GM18867 (cell line): ENCODE measurements around the gene REPS1.
"Not testable (repeated sequence)": the region's sequence is repeated elsewhere in the genome, so short reads cannot be mapped to it uniquely, and the experiment has no call there.

Experiments used
- ATAC-seq: cut with Tn5 transposase; IDR thresholded peaks from one replicate; pipeline ENCODE4 v1.9.1; 2021; ENCODE audit warnings: mild to moderate bottlenecking, moderate library complexity; ENCODE audit not compliant: unreplicated experiment

The REPS1 gene

GRCh38 chr6:138987643-138988468 lies at the start of gene REPS1:
Gene REPS1 (minus strand): TSS chr6:138988253. CDS start chr6:138987682, 571 bp downstream.
- ATAC-seq: peak; percentile 96

- no peak for ATAC-seq
Measured at GRCh38 chr6:139037490-139037889, 49.4 kb upstream of the REPS1 start.

- peak; percentile 58 for ATAC-seq
Measured at GRCh38 chr6:139030228-139030963, 42.3 kb upstream of the REPS1 start.

GRCh38 chr6:139029470-139030227 lies 41.6 kb upstream of the REPS1 start:
- peak; percentile 40 for ATAC-seq

GRCh38 chr6:139028658-139029469 lies 40.8 kb upstream of the REPS1 start, which contains the start of gene ABRACL:
Gene ABRACL (plus strand): TSS chr6:139028745. CDS start chr6:139034161, 5,416 bp downstream.
- ATAC-seq: peak; percentile 64

- peak; percentile 7 for ATAC-seq
Measured at GRCh38 chr6:139028215-139028657, 40.2 kb upstream of the REPS1 start.

GRCh38 chr6:139027620-139028182 lies 39.6 kb upstream of the REPS1 start:
- no peak for ATAC-seq

GRCh38 chr6:139025416-139025815 lies 37.4 kb upstream of the REPS1 start:
- ATAC-seq: not testable (repeated sequence)

GRCh38 chr6:139020689-139021088 lies 32.6 kb upstream of the REPS1 start:
- ATAC-seq: no peak

GRCh38 chr6:139019722-139020121 lies 31.7 kb upstream of the REPS1 start:
- no peak for ATAC-seq

GRCh38 chr6:139017227-139017626 lies 29.2 kb upstream of the REPS1 start:
- ATAC-seq: no peak

- ATAC-seq: peak; percentile 95
Measured at GRCh38 chr6:139016337-139017213, 28.5 kb upstream of the REPS1 start.

GRCh38 chr6:139014945-139015344 lies 26.9 kb upstream of the REPS1 start:
- no peak for ATAC-seq

- ATAC-seq: no peak
Measured at GRCh38 chr6:139013185-139013800, 25.2 kb upstream of the REPS1 start.

GRCh38 chr6:139011980-139012379 lies 23.9 kb upstream of the REPS1 start:
- no peak for ATAC-seq

- no peak for ATAC-seq
Measured at GRCh38 chr6:139010674-139011073, 22.6 kb upstream of the REPS1 start.

- ATAC-seq: no peak
Measured at GRCh38 chr6:139008117-139008516, 20.1 kb upstream of the REPS1 start.

- no peak for ATAC-seq
Measured at GRCh38 chr6:139007428-139007827, 19.4 kb upstream of the REPS1 start.

GRCh38 chr6:139006477-139006876 lies 18.4 kb upstream of the REPS1 start:
- no peak for ATAC-seq
